Measurements from ENCODE around the gene NR2C2. TPM values are rescaled to one million over a fixed set of nuclear protein-coding genes. Genes with fewer than 3 reads are reported as not detected.

Gene NR2C2
- polyA plus RNA-seq, 6 donors from 2014 or later, result 0.49 to 19.8 (median 13.1) TPM

GRCh38 chr3:14926592-14926991, 20.8 kb upstream of the NR2C2 start:
- H3K27me3 Mint-ChIP-seq, result no peaks in the 10 kb centered on the region
- peak overlapping the region in 1 of 8 donors; percentile 20 for H3K4me3 Mint-ChIP-seq
- no peaks in the 10 kb centered on the region for H3K36me3 Mint-ChIP-seq
- no peaks in the 10 kb centered on the region for H3K4me1 Mint-ChIP-seq
- DNase-seq (no peak), ATAC-seq (ENCODE audit: low read depth in 2 of 2) (no peak)
- H3K27ac Mint-ChIP-seq, result no peak overlapping the region
- H3K9me3 Mint-ChIP-seq, result no peaks in the 10 kb centered on the region

- Mint-ChIP-seq H3K4me3 (no peak overlapping the region), H3K27me3 (no peaks in the 10 kb centered on the region), H3K36me3 (no peaks in the 10 kb centered on the region), H3K9me3 (no peaks in the 10 kb centered on the region), H3K27ac (no peak overlapping the region), H3K4me1 (no peaks in the 10 kb centered on the region)
- ATAC-seq (ENCODE audit: low read depth in 2 of 2) (no peak), DNase-seq (no peak)
These were observed 20.1 kb upstream of the NR2C2 start for GRCh38 chr3:14927308-14927707.

- Mint-ChIP-seq H3K36me3 (no peaks in the 10 kb centered on the region), H3K4me1 (no peaks in the 10 kb centered on the region), H3K27ac (no peak overlapping the region), H3K27me3 (no peaks in the 10 kb centered on the region), H3K9me3 (no peaks in the 10 kb centered on the region), H3K4me3 (no peak overlapping the region)
- ATAC-seq (ENCODE audit: low read depth in 2 of 2), result no peak
- DNase-seq, result no peak
These were observed 17.9 kb upstream of the NR2C2 start for GRCh38 chr3:14929310-14930074.

- ATAC-seq (ENCODE audit: low read depth in 2 of 2), result no peak
- no peaks in the 10 kb centered on the region for H3K27me3 Mint-ChIP-seq
These were observed 13.5 kb upstream of the NR2C2 start for GRCh38 chr3:14933820-14934425.

GRCh38 chr3:14935592-14936345, 11.6 kb upstream of the NR2C2 start:
- DNase-seq, result no peak
- no peak for ATAC-seq (ENCODE audit: low read depth in 2 of 2)
- Mint-ChIP-seq H3K36me3 (no peaks in the 10 kb centered on the region), H3K4me1 (no peaks in the 10 kb centered on the region), H3K27me3 (no peaks in the 10 kb centered on the region), H3K4me3 (no peak overlapping the region), H3K27ac (peak overlapping the region in 1 of 6 donors; percentile 18), H3K9me3 (no peaks in the 10 kb centered on the region)

More at GRCh38 chr3:14933820-14934425, 13.5 kb upstream of the NR2C2 start:
- Mint-ChIP-seq H3K27ac (no peak overlapping the region), H3K9me3 (no peaks in the 10 kb centered on the region), H3K4me3 (peak overlapping the region in 1 of 8 donors; percentile 69), H3K36me3 (no peaks in the 10 kb centered on the region), H3K4me1 (no peaks in the 10 kb centered on the region)
- no peak for DNase-seq

- Mint-ChIP-seq H3K27ac (peak overlapping the region in 1 of 6 donors; percentile 49), H3K4me1 (peaks cover 5 to 10% (median 10%) of the 10 kb centered on the region in 3 donors)
- DNase-seq, result no peak
These were observed 8.4 kb upstream of the NR2C2 start for GRCh38 chr3:14938954-14939353.

GRCh38 chr3:14941871-14942270, 5.5 kb upstream of the NR2C2 start:
- ATAC-seq (ENCODE audit: low read depth in 2 of 2), result no peak
- H3K36me3 Mint-ChIP-seq, result no peaks in the 10 kb centered on the region
- H3K9me3 Mint-ChIP-seq, result no peaks in the 10 kb centered on the region
- H3K27me3 Mint-ChIP-seq, result no peaks in the 10 kb centered on the region
- peak overlapping the region in 2 of 6 donors; percentile 51 to 63 for H3K27ac Mint-ChIP-seq
- H3K4me3 Mint-ChIP-seq, result peak overlapping the region in 1 of 8 donors; percentile 44
- no peak for DNase-seq
- H3K4me1 Mint-ChIP-seq, result peaks cover 18 to 24% (median 22%) of the 10 kb centered on the region in 3 donors

More at GRCh38 chr3:14938954-14939353, 8.4 kb upstream of the NR2C2 start:
- H3K36me3 Mint-ChIP-seq, result no peaks in the 10 kb centered on the region
- H3K4me3 Mint-ChIP-seq, result no peak overlapping the region
- H3K9me3 Mint-ChIP-seq, result no peaks in the 10 kb centered on the region
- H3K27me3 Mint-ChIP-seq, result no peaks in the 10 kb centered on the region
- ATAC-seq (ENCODE audit: low read depth in 2 of 2), result no peak

- no peak overlapping the region for H3K27ac Mint-ChIP-seq
These were observed 4.3 kb upstream of the NR2C2 start for GRCh38 chr3:14943042-14943441.

GRCh38 chr3:14946236-14946635, 1.1 kb upstream of the NR2C2 start:
- Mint-ChIP-seq H3K27me3 (no peaks in the 10 kb centered on the region), H3K36me3 (no peaks in the 10 kb centered on the region), H3K4me3 (peak overlapping the region; percentile 23 to 100 (median 94)), H3K9me3 (no peaks in the 10 kb centered on the region), H3K4me1 (peaks cover 37 to 42% (median 37%) of the 10 kb centered on the region in 3 donors), H3K27ac (peak overlapping the region; percentile 32 to 99 (median 95))
- DNase-seq, result no peak
- ATAC-seq (ENCODE audit: low read depth in 2 of 2), result no peak

More at GRCh38 chr3:14943042-14943441, 4.3 kb upstream of the NR2C2 start:
- no peaks in the 10 kb centered on the region for H3K27me3 Mint-ChIP-seq
- peaks cover 18 to 26% (median 25%) of the 10 kb centered on the region in 3 donors for H3K4me1 Mint-ChIP-seq
- H3K36me3 Mint-ChIP-seq, result no peaks in the 10 kb centered on the region
- ATAC-seq (ENCODE audit: low read depth in 2 of 2) (no peak), DNase-seq (no peak)
- no peaks in the 10 kb centered on the region for H3K9me3 Mint-ChIP-seq
- peak overlapping the region in 1 of 8 donors; percentile 71 for H3K4me3 Mint-ChIP-seq

GRCh38 chr3:14946739-14947099, 664 bp upstream of the NR2C2 start:
- no peaks in the 10 kb centered on the region for H3K9me3 Mint-ChIP-seq
- no peak for DNase-seq
- no peak for ATAC-seq (ENCODE audit: low read depth in 2 of 2)
- H3K27me3 Mint-ChIP-seq, result no peaks in the 10 kb centered on the region
- H3K4me1 Mint-ChIP-seq, result peaks cover 35 to 44% (median 37%) of the 10 kb centered on the region in 3 donors
- H3K36me3 Mint-ChIP-seq, result no peaks in the 10 kb centered on the region
- peak overlapping the region; percentile 89 to 100 (median 94) for H3K4me3 Mint-ChIP-seq
- peak overlapping the region; percentile 95 to 99 (median 98) for H3K27ac Mint-ChIP-seq

- peak overlapping the region; percentile 89 to 100 (median 100) for H3K4me3 Mint-ChIP-seq
- no peaks in the 10 kb centered on the region for H3K9me3 Mint-ChIP-seq
- peak overlapping the region; percentile 99 to 100 (median 100) for H3K27ac Mint-ChIP-seq
- DNase-seq, result peak; percentile 96
- H3K36me3 Mint-ChIP-seq, result no peaks in the 10 kb centered on the region
- no peaks in the 10 kb centered on the region for H3K27me3 Mint-ChIP-seq
- ATAC-seq (ENCODE audit: low read depth in 2 of 2), result peak; percentile 80 to 82
- peaks cover 40 to 53% (median 47%) of the 10 kb centered on the region in 3 donors for H3K4me1 Mint-ChIP-seq
These were observed 664 bp downstream of the NR2C2 start for GRCh38 chr3:14947886-14948608.

GRCh38 chr3:14948609-14949038, 1.2 kb downstream of the NR2C2 start:
- no peak for DNase-seq
- Mint-ChIP-seq H3K36me3 (no peaks in the 10 kb centered on the region), H3K27me3 (no peaks in the 10 kb centered on the region), H3K4me1 (peaks cover 37 to 54% (median 51%) of the 10 kb centered on the region in 3 donors), H3K9me3 (no peaks in the 10 kb centered on the region), H3K4me3 (peak overlapping the region; percentile 89 to 100 (median 100)), H3K27ac (peak overlapping the region; percentile 93 to 100 (median 100))
- no peak for ATAC-seq (ENCODE audit: low read depth in 2 of 2)

- Mint-ChIP-seq H3K27me3 (no peaks in the 10 kb centered on the region), H3K36me3 (no peaks in the 10 kb centered on the region), H3K4me3 (peak overlapping the region; percentile 89 to 100 (median 100)), H3K27ac (peak overlapping the region; percentile 25 to 100 (median 96)), H3K4me1 (peaks cover 37 to 56% (median 51%) of the 10 kb centered on the region in 3 donors), H3K9me3 (no peaks in the 10 kb centered on the region)
- no peak for ATAC-seq (ENCODE audit: low read depth in 2 of 2)
- no peak for DNase-seq
These were observed 1.7 kb downstream of the NR2C2 start for GRCh38 chr3:14949126-14949525.
